ENCODE data around the gene CACNA1E. TPM values are rescaled to one million over a fixed set of nuclear protein-coding genes. Genes with fewer than 3 reads are reported as not detected.

Gene CACNA1E
- total RNA-seq, 1 donor, result not detected

- no peak overlapping the region for H3K4me3 ChIP-seq (ENCODE audit: low read depth, low read length)
These were observed 192.0 kb downstream of the CACNA1E start for GRCh38 chr1:181675091-181675917.

GRCh38 chr1:181675918-181676190, 192.5 kb downstream of the CACNA1E start:
- no peak for TF ChIP-seq CTCF (IDR thresholded peaks at IDR 0.05; ENCODE audit: insufficient read depth, low read length)
- no peak overlapping the region for H3K4me3 ChIP-seq (ENCODE audit: low read depth, low read length)

More at GRCh38 chr1:181675091-181675917, 192.0 kb downstream of the CACNA1E start:
- TF ChIP-seq CTCF (IDR thresholded peaks at IDR 0.05; ENCODE audit: insufficient read depth, low read length), result no peak
- no peak for DNase-seq (ENCODE audit: low read depth)

GRCh38 chr1:181676269-181676668, 193.0 kb downstream of the CACNA1E start:
- H3K4me3 ChIP-seq (ENCODE audit: low read depth, low read length), result no peak overlapping the region
- DNase-seq (ENCODE audit: low read depth), result peak; percentile 22
- TF ChIP-seq CTCF (IDR thresholded peaks at IDR 0.05; ENCODE audit: insufficient read depth, low read length), result peak; percentile 21

More at GRCh38 chr1:181675918-181676190, 192.5 kb downstream of the CACNA1E start:
- no peak for DNase-seq (ENCODE audit: low read depth)

- no peak for TF ChIP-seq CTCF (IDR thresholded peaks at IDR 0.05; ENCODE audit: insufficient read depth, low read length)
- no peak overlapping the region for H3K4me3 ChIP-seq (ENCODE audit: low read depth, low read length)
- no peak for DNase-seq (ENCODE audit: low read depth)
These were observed 197.0 kb downstream of the CACNA1E start for GRCh38 chr1:181680332-181680731.

GRCh38 chr1:181680871-181681270, 197.6 kb downstream of the CACNA1E start:
- no peak for DNase-seq (ENCODE audit: low read depth)

GRCh38 chr1:181685211-181685610, 201.9 kb downstream of the CACNA1E start:
- no peak overlapping the region for H3K4me3 ChIP-seq (ENCODE audit: low read depth, low read length)
- no peak for DNase-seq (ENCODE audit: low read depth)
- TF ChIP-seq CTCF (IDR thresholded peaks at IDR 0.05; ENCODE audit: insufficient read depth, low read length), result no peak

More at GRCh38 chr1:181680871-181681270, 197.6 kb downstream of the CACNA1E start:
- TF ChIP-seq CTCF (IDR thresholded peaks at IDR 0.05; ENCODE audit: insufficient read depth, low read length), result no peak
- H3K4me3 ChIP-seq (ENCODE audit: low read depth, low read length), result no peak overlapping the region

Measured in fibroblast of the aortic adventitia (primary cell).